ENCODE data around the gene TMCC2.

TMCC2 gene

DNA sequence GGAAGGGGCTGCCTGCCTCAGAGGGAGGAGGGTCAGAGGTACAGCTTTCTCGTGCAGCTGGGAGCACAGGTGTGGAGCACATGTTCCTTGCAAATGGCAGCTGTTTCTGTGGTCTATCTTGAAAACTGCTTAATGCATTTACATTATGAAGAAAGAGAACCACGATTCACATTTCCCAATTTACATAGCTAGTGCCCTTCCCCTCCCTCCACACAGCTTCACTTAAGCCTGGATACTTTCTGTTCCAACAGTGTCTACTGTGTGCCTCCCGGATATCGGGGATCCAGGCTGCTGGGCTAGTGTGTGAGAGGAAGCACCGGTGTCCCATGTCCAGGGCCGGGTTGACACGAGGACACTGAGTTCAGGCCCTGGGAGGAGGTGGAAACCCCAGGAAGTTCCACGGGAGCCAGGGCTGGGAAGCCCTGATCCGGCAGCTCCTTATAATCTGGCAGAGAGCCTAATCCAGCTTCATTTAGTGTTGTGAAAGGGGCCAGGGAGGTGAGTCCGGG, 31.6 kb downstream of the TMCC2 start:
- no peak for DNase-seq (ENCODE audit: low read depth in 1 of 2, low spot score in 1 of 2)

DNA sequence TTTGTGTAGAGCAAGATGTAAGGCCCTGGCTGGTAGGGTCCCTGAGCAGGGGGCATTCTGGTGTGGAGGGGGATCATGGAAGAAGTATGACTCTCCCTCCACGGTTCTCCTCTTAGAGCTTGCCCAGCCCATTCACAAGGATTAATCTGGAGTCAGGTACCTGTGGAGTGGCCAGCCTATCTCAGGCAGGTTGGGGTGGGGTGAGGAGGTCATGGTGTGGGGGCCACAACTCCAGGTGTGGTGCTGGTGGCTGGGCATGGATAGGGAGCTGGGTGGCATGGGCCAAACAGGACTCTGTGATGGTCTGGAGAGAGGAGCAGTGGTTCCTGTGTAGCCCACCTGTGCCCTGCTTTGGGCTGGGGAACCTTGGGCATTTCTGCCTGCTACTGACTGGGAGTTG, 32.3 kb downstream of the TMCC2 start:
- no peak for DNase-seq (ENCODE audit: low read depth in 1 of 2, low spot score in 1 of 2)

DNA sequence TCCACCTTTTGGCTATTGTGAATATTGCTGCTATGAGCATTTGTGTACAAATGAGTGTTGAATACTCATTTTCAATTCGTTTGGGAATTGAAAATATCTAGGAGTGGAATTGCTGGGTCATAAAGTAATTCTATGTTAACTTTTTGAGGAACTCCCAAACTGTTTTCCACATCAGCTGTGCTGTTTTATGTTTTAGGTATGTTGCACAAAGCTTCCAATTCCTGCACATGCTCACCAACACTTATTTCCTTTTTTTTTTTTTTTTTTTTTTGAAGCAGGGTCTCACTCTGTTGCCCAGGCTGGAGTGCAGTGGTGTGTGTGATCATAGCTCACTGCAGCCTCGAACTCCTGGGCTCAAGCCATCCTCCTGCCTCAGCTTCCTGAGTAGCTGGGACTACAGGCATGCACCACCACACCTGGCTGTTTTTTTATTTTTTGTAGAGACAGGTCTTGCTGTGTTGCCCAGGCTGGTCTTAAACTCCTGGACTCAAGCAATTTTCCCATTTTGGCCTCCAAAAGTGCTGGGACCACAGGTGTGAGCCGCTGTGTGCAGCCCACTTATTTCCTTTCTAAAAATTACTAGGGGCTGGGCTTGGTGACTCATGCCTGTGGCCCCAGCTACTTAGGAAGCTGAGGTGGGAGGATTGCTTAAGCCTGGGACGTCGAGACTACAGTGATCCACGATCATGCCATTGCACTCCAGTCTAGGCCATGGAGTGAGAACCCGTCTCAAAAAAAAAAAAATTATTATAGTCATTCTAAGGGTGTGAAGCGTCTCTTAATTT, 33.4 kb downstream of the TMCC2 start:
- DNase-seq (ENCODE audit: low read depth in 1 of 2, low spot score in 1 of 2): no peak

DNA sequence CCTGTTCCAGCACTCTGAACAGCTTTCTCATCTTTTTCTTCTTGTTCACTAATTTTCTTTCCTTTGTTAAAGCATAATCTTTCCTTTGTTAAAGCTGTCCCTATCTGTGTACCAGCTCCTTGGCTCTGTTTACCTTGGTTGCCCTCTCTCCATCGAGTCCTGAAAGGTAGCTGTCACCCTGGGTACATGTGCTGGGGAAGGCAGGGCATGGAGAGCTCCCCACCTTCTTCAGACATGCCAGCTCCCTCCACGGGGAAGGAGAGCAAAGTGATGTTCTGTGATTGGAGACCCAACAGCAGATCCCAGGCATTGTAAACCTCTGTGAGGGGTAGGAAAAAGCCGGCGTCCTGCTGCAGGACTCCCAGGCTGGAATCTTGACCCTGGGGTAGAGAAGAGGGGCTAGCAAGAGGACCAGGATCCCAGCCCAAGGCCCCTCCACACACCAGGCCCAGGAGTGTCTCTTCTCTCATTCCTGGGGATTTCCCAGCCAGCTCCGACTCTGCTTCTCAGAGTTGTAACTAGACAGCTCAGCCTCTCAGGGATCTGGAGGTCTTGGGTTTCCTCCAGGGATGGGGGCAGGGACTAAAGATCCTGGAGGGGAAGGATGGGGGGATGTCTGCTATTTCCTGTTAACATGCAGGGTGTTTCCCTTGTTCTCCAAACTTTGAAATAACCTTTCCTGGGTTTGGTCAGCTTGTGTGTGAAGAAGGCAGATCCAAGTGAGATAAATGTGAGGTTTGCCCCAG, 34.4 kb downstream of the TMCC2 start:
- no peak for DNase-seq (ENCODE audit: low read depth in 1 of 2, low spot score in 1 of 2)

DNA sequence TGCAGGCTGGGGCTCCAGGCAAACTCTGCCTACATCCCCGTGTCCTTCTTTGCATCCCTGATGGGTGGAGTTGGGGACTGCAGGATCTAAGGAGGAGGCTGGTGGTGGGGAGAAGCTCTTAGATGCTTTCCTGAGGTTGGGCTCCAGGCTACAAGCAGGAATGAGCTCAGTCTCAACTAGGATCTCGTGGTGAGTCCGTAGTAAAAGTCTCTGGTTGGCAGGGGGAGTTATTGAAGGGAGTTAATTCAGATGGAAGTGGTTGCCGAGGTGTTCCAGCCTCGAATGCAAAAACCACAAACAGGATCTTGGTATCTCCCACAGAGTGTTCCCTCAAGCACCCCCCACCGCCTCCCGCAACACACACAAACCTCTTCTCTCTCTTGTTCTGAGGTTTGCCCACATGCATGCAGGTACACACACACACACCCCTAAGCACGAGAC, 35.0 kb downstream of the TMCC2 start:
- DNase-seq (ENCODE audit: low read depth in 1 of 2, low spot score in 1 of 2): no peak

DNA sequence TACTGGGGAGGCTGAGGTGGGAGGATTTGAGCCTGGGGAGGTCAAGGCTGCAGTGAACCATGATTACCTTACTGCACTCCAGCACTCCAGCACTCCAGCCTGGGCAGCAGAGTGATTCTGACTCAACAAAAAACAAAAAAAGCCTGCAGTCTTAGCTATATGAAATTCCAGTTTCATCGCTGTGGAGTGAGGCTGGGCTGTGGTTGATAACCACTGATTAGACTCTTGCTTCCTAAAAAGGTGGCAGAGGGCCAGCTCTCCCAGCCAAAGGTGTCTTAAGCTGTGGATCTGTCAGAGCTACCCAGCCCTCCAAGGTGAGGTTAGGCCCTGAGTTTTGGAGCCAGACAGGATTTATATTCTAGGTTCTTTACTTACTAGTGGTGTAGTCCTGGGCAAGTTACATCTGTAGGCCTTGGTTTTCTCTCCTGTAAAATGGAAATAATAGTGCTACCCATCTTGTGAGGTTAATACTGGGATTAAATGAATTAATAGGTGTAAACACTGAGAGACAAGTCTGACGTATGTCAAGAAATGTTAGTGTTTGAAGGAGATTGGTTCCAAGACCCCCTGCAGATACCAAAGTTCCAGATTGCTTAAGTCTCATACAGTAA, 35.9 kb downstream of the TMCC2 start:
- DNase-seq (ENCODE audit: low read depth in 1 of 2, low spot score in 1 of 2): no peak

DNA sequence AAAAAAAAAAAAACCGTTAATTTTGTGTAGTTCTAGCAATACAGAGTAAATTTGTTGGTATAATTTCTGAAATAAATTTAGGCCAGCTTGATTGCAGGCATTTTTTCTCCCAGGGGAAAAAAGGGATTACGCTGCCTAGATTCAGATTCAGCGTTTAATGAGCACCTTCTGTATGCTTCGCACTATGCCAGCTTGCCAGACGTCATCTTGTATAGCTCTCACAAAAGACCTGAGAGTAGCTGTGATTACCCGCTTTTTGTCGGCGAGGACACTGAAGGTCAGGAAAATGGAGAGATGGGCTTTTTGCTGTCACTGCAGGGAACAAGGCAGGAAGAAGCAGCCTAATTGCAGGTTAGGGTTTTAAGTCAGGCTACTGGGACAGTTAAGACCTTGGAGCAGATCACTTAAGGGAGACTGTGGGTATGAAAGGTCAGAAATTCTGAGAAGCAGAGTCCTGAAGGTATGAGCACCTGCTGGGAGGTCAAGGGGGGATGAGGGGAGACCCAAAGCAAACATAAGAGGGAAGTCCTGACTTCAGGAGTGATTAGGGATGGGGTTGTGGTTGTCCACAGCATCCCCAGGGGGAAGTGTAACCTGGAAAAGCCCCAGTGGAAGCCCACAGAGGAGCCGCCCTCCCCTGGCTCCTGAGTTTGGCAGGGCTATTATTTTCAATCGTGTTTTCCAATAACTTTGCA, 39.0 kb downstream of the TMCC2 start:
- DNase-seq (ENCODE audit: low read depth in 1 of 2, low spot score in 1 of 2): no peak

DNA sequence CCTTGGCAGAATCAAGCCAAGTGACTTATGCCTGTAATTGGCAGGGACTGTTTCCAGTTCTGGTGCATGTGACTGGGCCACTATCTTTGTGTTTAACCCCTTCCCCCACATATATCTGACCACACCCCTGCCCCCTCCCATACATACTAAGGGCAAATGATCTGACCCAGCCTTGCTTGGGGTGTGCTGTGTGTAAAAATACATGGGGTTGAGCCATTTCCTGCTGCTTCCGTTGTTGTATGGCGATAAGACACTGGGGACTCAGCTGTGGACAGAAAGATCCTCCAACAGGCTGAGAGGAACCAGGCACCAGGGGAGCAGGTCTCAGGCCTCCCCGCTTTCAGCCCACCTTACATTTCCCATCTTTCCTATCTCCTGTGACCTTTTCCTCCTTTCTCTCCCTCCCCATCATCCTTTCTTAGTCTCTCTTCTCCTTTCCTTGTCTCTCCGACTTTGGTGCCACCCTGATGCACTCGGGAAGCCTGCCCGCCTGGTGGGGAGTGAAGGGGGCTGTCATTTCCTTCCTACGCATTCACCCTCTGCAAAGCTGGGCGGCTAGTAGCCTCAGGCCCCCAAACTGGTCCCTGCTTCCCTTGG, 39.7 kb downstream of the TMCC2 start:
- DNase-seq (ENCODE audit: low read depth in 1 of 2, low spot score in 1 of 2): no peak

DNA sequence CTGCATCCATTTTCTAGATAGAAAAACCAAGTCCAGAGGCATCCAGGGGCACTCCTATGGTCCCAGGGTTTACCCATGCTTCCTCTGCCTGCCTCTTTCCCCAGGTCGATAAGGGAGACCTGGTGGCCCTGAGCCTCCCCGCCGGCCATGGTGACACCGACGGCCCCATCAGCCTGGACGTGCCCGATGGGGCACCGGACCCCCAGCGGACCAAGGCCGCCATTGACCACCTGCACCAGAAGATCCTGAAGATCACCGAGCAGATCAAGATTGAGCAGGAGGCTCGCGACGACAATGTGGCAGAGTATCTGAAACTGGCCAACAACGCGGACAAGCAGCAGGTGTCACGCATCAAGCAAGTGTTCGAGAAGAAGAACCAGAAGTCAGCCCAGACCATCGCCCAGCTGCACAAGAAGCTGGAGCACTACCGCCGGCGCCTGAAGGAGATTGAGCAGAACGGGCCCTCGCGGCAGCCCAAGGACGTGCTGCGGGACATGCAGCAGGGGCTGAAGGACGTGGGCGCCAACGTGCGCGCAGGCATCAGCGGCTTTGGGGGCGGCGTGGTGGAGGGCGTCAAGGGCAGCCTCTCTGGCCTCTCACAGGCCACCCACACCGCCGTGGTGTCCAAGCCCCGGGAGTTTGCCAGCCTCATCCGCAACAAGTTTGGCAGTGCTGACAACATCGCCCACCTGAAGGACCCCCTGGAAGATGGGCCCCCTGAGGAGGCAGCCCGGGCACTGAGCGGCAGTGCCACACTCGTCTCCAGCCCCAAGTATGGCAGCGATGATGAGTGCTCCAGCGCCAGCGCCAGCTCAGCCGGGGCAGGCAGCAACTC, 41.3 kb downstream of the TMCC2 start:
- no peak for DNase-seq (ENCODE audit: low read depth in 1 of 2, low spot score in 1 of 2)

DNA sequence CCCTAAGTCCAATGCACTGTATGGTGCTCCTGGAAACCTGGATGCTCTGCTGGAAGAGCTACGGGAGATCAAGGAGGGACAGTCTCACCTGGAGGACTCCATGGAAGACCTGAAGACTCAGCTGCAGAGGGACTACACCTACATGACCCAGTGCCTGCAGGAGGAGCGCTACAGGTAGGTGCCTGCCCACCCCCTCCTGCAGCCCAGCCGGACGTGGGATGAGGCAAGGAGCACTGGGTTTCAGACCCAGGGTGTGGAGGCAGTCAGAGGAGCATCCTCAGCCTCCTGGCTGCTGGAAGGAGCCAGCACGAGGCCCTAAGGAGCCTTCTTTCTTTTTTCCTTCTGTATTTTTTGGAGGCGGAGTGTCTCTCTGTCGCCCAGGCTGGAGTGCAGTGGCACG, 42.0 kb downstream of the TMCC2 start:
- DNase-seq (ENCODE audit: low read depth in 1 of 2, low spot score in 1 of 2): no peak

DNA sequence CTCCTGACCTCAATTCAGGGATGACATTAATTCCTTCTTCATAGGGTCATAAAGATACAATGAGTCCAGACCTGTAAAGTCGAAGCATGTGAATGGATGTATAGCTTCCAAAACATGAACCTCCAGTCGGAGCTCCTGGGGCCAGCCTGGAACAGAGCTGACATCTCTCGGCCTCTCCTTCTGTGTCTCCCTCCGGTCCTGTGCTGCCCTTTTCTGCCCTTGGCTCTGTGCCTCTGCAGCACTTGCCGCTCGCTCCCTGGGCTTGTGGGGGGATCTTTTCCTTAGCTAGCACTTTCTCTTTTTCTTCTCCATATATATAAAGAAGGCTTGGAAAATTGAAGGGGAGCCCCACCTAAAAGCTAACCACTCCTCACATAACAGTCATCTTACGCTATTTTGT, 42.5 kb downstream of the TMCC2 start:
- no peak for DNase-seq (ENCODE audit: low read depth in 1 of 2, low spot score in 1 of 2)

DNA sequence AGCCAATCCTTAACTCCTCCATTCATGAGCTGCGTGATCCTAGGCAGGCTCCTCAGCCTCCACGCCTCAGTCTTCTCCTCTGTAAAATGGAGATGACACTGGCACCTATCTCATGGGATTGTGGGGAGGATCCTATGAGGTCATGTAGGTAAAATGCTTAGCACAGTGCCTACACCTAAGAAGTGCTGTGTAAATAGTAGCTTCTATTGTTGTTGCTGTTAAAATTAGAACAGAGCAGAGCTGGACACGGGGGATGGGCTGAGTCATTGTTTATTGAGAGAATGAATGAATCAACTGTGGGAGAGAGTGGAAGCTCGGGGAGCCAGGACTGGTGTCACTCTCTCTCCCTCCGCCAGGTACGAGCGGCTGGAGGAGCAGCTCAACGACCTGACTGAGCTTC, 43.0 kb downstream of the TMCC2 start:
- no peak for DNase-seq (ENCODE audit: low read depth in 1 of 2, low spot score in 1 of 2)

DNA sequence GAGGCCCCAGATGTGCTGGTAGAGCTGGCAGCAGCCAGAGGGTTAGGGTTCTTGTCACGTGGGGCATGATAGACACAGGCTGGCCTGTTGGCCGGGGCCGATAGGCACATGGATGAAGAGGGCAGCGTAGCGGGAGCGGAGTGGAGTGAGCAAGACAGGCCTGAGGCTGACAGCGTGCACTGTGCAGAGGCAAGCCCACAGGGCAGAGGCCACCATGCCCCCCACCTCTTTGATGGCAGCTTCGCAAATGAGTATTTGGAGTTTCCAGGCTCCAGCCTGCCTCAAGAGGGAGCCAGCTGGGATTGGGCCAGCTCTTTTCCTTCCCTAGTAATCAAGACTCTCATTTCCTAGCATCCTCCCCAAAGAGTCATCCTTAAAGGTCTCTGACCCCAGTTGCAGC, 43.5 kb downstream of the TMCC2 start:
- DNase-seq (ENCODE audit: low read depth in 1 of 2, low spot score in 1 of 2): no peak

DNA sequence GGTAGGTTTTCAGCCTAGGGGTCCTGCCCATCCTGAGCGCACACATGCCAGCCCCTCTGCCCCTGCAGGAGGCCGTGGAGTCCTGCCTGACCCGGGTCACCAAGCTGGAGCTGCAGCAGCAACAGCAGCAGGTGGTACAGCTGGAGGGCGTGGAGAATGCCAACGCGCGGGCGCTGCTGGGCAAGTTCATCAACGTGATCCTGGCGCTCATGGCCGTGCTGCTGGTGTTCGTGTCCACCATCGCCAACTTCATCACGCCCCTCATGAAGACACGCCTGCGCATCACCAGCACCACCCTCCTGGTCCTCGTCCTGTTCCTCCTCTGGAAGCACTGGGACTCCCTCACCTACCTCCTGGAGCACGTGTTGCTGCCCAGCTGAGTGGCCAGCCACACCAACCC, 44.0 kb downstream of the TMCC2 start:
- DNase-seq (ENCODE audit: low read depth in 1 of 2, low spot score in 1 of 2): no peak

DNA sequence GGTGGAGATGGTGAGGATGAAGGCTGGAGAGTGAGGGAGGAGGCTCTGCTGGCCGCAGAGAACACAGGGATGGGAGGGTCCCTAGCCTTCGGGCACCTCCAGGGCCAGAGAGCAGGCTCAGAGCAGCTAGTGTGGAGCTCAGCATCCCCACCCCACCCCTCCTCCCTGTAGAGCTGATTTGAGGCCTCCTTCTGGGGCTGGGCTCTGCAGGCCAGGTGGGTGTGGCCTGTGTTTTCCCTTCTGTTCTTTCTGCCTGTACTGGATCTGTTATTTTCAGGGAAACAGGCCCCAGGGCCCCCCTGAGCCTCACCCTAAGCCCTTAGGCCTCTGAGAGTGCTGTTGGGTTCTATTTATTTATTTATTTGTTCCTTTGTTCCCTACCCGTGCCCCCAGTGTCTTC, 44.8 kb downstream of the TMCC2 start:
- no peak for DNase-seq (ENCODE audit: low read depth in 1 of 2, low spot score in 1 of 2)

DNA sequence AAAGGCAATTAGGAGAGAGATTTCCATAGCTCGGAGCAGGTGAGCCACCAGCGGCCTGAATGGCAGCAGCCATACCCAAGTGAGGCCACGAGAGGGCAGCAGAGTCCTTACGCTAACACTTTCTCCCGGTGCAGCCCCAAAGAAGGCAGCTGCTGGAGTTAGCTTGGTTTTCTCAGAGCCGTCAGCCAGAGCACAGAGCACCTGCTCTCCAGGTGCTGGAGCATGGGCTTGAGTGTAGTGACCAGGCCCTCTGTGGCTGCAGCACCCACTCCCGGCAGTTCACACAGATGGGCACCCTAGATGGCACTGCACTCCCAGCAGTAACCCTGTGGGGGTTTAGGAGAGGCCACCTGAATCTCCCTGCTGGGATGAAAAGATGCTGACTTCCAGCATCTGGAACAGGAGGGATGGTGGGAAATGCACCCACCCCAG, 45.8 kb downstream of the TMCC2 start:
- DNase-seq (ENCODE audit: low read depth in 1 of 2, low spot score in 1 of 2): peak; percentile 72 to 73

DNA sequence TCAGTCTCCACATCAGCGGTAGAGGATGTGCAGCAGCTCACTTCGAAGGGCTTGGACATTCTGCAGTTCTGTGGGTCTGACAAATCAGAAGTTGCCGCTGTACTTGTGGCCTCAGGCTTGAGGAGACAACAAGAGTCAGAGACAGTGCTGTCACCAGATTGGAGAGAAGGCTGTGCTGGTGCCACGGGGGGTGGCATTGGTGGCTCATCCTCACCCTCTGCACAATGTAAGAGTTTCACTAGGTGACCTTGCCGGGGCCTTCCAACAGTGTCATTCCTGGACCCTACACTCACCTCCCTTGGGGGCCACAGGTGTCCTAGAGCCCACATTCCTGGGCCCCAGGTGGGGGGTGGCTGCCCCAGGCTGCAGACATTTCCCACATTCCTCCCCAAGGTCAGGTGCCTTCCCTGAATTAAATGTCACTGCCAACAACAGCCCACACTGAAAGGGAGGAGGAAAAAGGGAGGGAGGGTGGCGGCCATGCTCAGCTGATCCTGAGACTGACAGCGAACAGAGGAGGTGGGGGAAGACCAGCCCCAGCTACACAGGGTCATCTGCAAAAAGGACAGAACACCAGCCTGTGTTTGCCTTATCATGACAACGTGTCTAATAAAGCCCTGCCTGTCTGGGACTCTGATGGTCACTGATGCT, 46.4 kb downstream of the TMCC2 start:
- DNase-seq (ENCODE audit: low read depth in 1 of 2, low spot score in 1 of 2): no peak

DNA sequence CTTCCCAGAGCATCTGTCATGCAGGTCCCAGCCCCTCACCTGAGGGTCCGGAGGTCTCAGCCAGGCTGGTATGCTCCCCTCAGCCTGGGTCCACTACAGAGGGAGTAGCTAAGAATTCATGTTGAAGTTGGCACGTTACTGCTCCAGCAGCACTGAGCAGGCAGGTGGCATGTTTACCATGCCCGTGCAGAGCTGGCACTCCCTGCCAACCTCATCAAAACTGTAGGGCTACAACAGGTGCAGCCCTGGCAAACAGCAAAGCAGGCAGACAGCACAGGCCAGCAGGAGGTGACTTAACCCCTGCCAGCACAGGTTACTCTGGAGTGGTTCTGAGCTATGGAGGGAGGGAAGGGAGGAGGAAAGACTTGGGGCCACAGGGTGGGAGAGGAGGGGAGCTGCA, 47.4 kb downstream of the TMCC2 start:
- DNase-seq (ENCODE audit: low read depth in 1 of 2, low spot score in 1 of 2): peak in 1 of 2 donors; percentile 11

DNA sequence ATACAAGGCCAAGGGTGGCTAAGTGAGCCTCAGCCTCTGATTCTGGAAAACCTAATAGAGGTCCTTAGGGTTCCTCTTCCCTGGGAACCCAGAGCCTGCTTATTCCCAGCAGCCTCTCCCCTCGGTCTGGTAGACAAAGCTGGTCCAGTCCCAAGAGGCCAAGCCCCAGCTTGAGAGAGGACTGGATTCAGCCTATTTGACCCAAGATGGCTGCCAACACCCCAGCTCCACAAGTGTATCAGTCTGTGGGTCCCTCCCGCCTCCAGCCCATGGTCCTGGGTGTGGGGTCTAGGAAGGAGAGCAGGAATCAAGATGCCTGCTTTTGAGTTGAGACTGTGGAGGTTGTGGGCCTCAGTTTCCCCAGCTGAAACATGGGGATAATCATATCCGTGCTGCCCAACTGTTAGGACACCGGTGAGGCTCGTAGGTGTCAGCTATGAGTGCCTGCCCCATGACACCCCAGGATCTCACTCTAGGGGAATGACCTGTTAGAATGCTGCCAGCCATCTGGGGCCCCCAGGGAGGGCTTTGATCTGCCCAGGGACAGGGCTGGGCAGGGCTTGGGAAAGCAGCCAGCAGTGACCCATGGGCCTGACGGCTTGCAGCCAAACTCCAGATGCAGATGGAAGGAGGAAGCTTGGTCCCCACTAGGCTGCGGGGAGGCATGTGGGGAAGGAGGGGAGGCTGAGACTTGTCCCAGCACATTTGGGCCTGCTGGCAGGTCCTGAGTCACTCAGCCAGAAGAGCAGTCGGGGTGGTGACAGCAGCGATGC, 48.4 kb downstream of the TMCC2 start:
- DNase-seq (ENCODE audit: low read depth in 1 of 2, low spot score in 1 of 2): no peak

All from stimulated activated CD4-positive, alpha-beta T cell treated with anti-CD3 and anti-CD28 coated beads, Interleukin-15, amount 100 ng/mL, for 1 hour (primary cell).